Measurements from ENCODE around the gene GLT8D2. TPM values are rescaled to one million over a fixed set of nuclear protein-coding genes. Genes with fewer than 3 reads are reported as not detected.
"Not testable (repeated sequence)": the region's sequence is repeated elsewhere in the genome, so short reads cannot be mapped to it uniquely, and the experiment has no call there.

Gene GLT8D2
- total RNA-seq, 2 experiments from 2014 or later = not detected

DNA sequence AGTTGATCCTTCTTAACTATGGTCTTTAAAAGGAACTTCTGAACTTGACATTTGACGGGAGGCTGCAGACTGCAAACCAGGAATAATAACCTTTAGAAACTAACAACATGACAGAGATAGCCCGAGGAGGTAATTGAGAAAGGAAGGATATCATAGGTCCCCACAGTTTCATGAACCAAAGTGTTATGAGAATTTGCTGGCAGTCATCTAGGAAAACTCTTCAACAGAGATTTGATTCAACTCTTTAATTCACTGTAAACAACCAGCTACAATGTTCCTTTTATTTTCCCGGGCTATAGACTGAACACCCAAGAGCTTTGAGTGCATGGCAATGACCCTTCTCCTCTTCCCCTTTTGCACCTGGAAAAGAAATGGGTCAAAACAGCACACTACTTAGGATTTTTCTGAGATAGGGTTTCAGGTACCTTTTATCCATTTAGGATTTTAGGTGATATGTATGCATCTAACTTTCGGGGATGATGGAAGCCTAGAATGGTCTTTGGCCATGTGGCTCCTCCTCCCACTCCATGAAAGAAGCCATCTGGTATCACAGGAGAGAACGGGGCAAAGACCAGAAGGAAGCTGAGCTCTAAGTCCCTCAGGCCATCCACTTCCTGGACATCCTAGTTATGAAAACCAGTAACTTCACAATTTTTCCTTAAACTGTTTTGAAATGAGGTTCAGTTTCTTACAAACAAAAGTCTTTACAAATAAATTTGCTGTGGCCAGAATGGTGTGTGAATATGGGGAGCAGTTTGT lies 23.0 kb downstream of the GLT8D2 start:
- ChIA-PET CTCF (interaction anchor here (1.0 kb wide), 1 partner anchor 20 kb away, joined by 3 read pairs; no protein-coding TSS in a partner anchor), POLR2A (no interaction called here)
- Mint-ChIP-seq H3K27me3 (peaks cover 6% of the 10 kb centered on the region), H3K4me1 (ENCODE audit: low read depth) (no peaks in the 10 kb centered on the region), H3K9me3 (no peaks in the 10 kb centered on the region), H3K36me3 (ENCODE audit: low read depth) (no peaks in the 10 kb centered on the region), H3K4me3 (no peak overlapping the region), H3K27ac (no peak overlapping the region)
- ATAC-seq (no peak), DNase-seq (no peak)
- intact Hi-C loops (cut with micrococcal nuclease) = no loop called here
- TF ChIP-seq, protein P1, sequence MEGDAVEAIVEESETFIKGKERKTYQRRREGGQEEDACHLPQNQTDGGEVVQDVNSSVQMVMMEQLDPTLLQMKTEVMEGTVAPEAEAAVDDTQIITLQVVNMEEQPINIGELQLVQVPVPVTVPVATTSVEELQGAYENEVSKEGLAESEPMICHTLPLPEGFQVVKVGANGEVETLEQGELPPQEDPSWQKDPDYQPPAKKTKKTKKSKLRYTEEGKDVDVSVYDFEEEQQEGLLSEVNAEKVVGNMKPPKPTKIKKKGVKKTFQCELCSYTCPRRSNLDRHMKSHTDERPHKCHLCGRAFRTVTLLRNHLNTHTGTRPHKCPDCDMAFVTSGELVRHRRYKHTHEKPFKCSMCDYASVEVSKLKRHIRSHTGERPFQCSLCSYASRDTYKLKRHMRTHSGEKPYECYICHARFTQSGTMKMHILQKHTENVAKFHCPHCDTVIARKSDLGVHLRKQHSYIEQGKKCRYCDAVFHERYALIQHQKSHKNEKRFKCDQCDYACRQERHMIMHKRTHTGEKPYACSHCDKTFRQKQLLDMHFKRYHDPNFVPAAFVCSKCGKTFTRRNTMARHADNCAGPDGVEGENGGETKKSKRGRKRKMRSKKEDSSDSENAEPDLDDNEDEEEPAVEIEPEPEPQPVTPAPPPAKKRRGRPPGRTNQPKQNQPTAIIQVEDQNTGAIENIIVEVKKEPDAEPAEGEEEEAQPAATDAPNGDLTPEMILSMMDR (IDR thresholded peaks at IDR 0.05) = no peak

DNA sequence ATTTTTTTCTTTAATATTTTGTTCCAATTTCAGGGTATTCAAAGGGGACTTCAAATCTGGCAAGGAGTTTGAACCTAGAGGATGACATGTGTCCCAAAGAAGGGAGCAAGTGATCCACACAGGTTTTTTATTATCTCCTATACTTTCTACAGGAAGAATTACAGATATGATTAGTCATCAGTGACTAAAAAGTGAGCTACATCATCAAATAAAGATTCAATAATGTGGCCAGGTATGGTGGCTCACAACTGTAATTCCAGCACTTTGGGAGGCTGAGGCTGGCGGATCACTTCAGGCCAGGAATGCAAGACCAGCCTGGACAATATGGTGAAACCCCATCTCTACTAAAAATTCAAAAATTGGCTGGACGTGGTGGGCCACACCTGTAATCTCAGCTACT lies 24.2 kb downstream of the GLT8D2 start:
- H3K4me3 Mint-ChIP-seq = no peak overlapping the region
- TF ChIP-seq, protein P1 (IDR thresholded peaks at IDR 0.05) = no peak
- intact Hi-C loops (cut with micrococcal nuclease) = no loop called here
- ChIA-PET CTCF (no interaction called here), POLR2A (no interaction called here)
- DNase-seq (no peak), ATAC-seq (no peak)
- peaks cover 6% of the 10 kb centered on the region for H3K27me3 Mint-ChIP-seq
- H3K9me3 Mint-ChIP-seq = no peaks in the 10 kb centered on the region
- H3K27ac Mint-ChIP-seq = no peak overlapping the region
- no peaks in the 10 kb centered on the region for H3K4me1 Mint-ChIP-seq (ENCODE audit: low read depth)
- H3K36me3 Mint-ChIP-seq (ENCODE audit: low read depth) = no peaks in the 10 kb centered on the region

DNA sequence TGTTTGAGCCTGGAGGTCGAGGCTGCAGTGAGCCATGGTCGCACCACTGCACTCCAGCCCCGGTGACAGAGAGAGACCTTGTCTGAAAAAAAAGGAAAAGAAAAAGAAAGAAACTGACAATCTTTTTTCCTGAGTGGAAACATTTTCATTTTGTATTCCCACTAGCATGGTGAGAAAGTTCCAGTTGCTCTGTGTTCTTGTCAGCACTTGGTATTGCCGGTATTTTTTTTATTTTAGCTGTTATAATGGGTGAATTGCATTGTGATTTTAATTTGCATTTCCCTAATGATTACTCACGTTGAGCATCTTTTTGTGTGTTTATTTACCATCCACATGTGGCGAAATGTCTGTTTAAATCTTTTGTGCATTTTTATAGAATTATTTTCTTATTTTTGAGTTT lies 25.6 kb downstream of the GLT8D2 start:
- ATAC-seq (no peak), DNase-seq (no peak)
- ChIA-PET CTCF (no interaction called here), POLR2A (no interaction called here)
- H3K4me1 Mint-ChIP-seq (ENCODE audit: low read depth) = no peaks in the 10 kb centered on the region
- H3K9me3 Mint-ChIP-seq = no peaks in the 10 kb centered on the region
- no peak overlapping the region for H3K4me3 Mint-ChIP-seq
- H3K36me3 Mint-ChIP-seq (ENCODE audit: low read depth) = no peaks in the 10 kb centered on the region
- H3K27me3 Mint-ChIP-seq = peaks cover 8% of the 10 kb centered on the region
- H3K27ac Mint-ChIP-seq = no peak overlapping the region
- intact Hi-C loops (cut with micrococcal nuclease) = no loop called here
- TF ChIP-seq, protein P1 (IDR thresholded peaks at IDR 0.05) = no peak

DNA sequence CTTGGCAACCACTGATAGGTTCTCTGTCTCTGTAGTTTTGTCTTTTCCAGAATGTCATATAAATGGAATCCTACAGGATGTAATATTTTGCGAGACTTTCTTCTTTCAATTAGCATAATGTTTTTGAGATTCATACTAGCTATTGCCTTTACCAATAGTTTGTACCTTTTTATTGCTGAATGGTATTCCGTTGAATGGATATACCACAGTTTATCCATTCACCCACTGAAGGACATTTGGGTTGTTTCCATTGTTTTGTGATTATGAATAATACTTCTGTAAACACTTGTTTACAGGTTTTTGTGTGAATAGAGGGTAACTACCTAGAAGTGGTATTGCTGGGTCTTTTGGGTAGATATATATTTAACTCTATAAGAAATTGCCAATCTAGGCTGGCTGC lies 26.3 kb downstream of the GLT8D2 start:
- intact Hi-C loops (cut with micrococcal nuclease) = no loop called here
- no peak for ATAC-seq
- Mint-ChIP-seq H3K27ac (no peak overlapping the region), H3K9me3 (no peaks in the 10 kb centered on the region), H3K36me3 (ENCODE audit: low read depth) (no peaks in the 10 kb centered on the region), H3K27me3 (peaks cover 10% of the 10 kb centered on the region), H3K4me3 (no peak overlapping the region), H3K4me1 (ENCODE audit: low read depth) (no peaks in the 10 kb centered on the region)
- no peak for DNase-seq
- ChIA-PET POLR2A (no interaction called here), CTCF (no interaction called here)
- TF ChIP-seq, protein P1 (IDR thresholded peaks at IDR 0.05) = no peak

GRCh38 chr12:104022786-104023185 lies 27.2 kb downstream of the GLT8D2 start:
- intact Hi-C loops (cut with micrococcal nuclease) = no loop called here
- H3K4me1 Mint-ChIP-seq (ENCODE audit: low read depth) = no peaks in the 10 kb centered on the region
- H3K4me3 Mint-ChIP-seq = no peak overlapping the region
- no peaks in the 10 kb centered on the region for H3K9me3 Mint-ChIP-seq
- POLR2A ChIA-PET = no interaction called here
- no peak overlapping the region for H3K27ac Mint-ChIP-seq
- CTCF ChIA-PET = no interaction called here
- DNase-seq (no peak), ATAC-seq (no peak)
- peaks cover 10% of the 10 kb centered on the region for H3K27me3 Mint-ChIP-seq
- TF ChIP-seq, protein P1 (IDR thresholded peaks at IDR 0.05) = no peak
- no peaks in the 10 kb centered on the region for H3K36me3 Mint-ChIP-seq (ENCODE audit: low read depth)

DNA sequence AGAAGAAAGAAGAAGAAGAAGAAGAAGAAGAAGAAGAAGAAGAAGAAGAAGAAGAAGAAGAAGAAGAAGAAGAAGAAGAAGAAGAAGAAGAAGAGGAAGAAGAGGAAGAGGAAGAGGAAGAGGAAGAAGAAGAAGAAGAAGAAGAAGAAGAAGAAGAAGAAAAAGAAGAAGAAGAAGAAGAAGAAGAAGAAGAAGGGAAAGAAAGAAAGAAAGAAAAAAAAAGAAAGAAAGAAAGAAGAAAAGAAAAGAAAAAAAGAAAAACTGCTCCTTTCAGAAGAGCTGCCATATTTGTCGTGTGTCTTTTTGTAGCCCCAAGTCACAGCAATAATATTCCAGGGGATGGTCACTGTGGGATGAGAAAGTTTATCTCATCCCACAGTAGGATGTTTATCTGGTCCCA lies 28.1 kb downstream of the GLT8D2 start:
- H3K27ac Mint-ChIP-seq; POLR2A ChIA-PET; H3K27me3 Mint-ChIP-seq; CTCF ChIA-PET; DNase-seq; H3K4me3 Mint-ChIP-seq; H3K9me3 Mint-ChIP-seq; intact Hi-C loops (cut with micrococcal nuclease); ATAC-seq; H3K36me3 Mint-ChIP-seq (ENCODE audit: low read depth); H3K4me1 Mint-ChIP-seq (ENCODE audit: low read depth): not testable (repeated sequence)
